Osteoblast (primary cell): ENCODE measurements around the gene DNAAF5. TPM values are rescaled to one million over a fixed set of nuclear protein-coding genes. Genes with fewer than 3 reads are reported as not detected.

Experiments
- DNase-seq: peaks from one replicate; pipeline ENCODE4 v3.0.0; 2011; ENCODE audit warnings: low spot score, mixed read lengths; ENCODE audit not compliant: insufficient read length; ENCODE audit errors: missing footprints
- H2AFZ ChIP-seq: 2 replicates; pipeline ENCODE4 v1.6.0; 2011; ENCODE audit warnings: mild to moderate bottlenecking, low read length
- H3K27ac ChIP-seq: 2 replicates; pipeline ENCODE4 v1.5.1; 2011; ENCODE audit warnings: mild to moderate bottlenecking, low read depth, low read length, moderate library complexity
- H3K27me3 ChIP-seq: 2 replicates; pipeline ENCODE4 v1.6.0; 2012; ENCODE audit warnings: mild to moderate bottlenecking, control low read depth, inconsistent platforms, low read length, moderate library complexity; ENCODE audit not compliant: insufficient read depth
- H3K36me3 ChIP-seq: 2 replicates; pipeline ENCODE4 v1.5.1; 2011; ENCODE audit warnings: mild to moderate bottlenecking, low read length, control low read depth, moderate library complexity; ENCODE audit not compliant: insufficient read depth
- H3K4me1 ChIP-seq: 2 replicates; pipeline ENCODE4 v1.5.1; 2011; ENCODE audit warnings: mild to moderate bottlenecking, low read length, control low read depth, moderate library complexity; ENCODE audit not compliant: insufficient read depth
- H3K4me2 ChIP-seq: 2 replicates; pipeline ENCODE4 v1.6.0; 2011; ENCODE audit warnings: mild to moderate bottlenecking, low read length; ENCODE audit not compliant: insufficient read depth
- H3K4me3 ChIP-seq: fragments of 200-600 bp; sonication (generic); 3 replicates; pipeline ENCODE4 v1.5.1; 2012; ENCODE audit warnings: mild to moderate bottlenecking, low read length, inconsistent platforms; ENCODE audit not compliant: insufficient read depth
- H3K79me2 ChIP-seq: 2 replicates; pipeline ENCODE4 v1.6.0; 2012; ENCODE audit warnings: mild to moderate bottlenecking, low read length, control low read depth, inconsistent platforms; ENCODE audit not compliant: insufficient read depth
- H3K9me3 ChIP-seq: 2 replicates; pipeline ENCODE4 v1.5.1; 2011; ENCODE audit warnings: low read depth, low read length, control low read depth
- H4K20me1 ChIP-seq: 2 replicates; pipeline ENCODE4 v1.6.0; 2012; ENCODE audit warnings: mild to moderate bottlenecking, low read length, control low read depth; ENCODE audit not compliant: insufficient read depth
- CTCF ChIP-seq: IDR thresholded peaks from 2 replicates; pipeline ENCODE4 v1.5.1; 2011; ENCODE audit warnings: mild to moderate bottlenecking, low read depth, low read length, moderate library complexity; ENCODE audit errors: extremely low read depth
- total RNA-seq: library from RNA; depleted of rRNA; stranded (reverse); fragments of >200 nt; gene quantifications from 2 replicates; pipeline ENCODE4 v1.2.3, GENCODE V29; 2012

DNAAF5 gene
- total RNA-seq, 1 donor: 22.4 TPM

GRCh38 chr7:822692-823276 is 96.3 kb downstream of the DNAAF5 start:
- peaks cover 35% of the 10 kb centered on the region for H4K20me1 ChIP-seq
- H3K4me1 ChIP-seq: peaks cover 15% of the 10 kb centered on the region
- H2AFZ ChIP-seq: no peak overlapping the region
- H3K27ac ChIP-seq: no peak overlapping the region
- H3K36me3 ChIP-seq: peaks cover 7% of the 10 kb centered on the region
- no peak overlapping the region for H3K4me2 ChIP-seq
- H3K27me3 ChIP-seq: no peaks in the 10 kb centered on the region
- no peak for TF ChIP-seq CTCF
- H3K9me3 ChIP-seq: no peaks in the 10 kb centered on the region
- no peak overlapping the region for H3K4me3 ChIP-seq
- DNase-seq: no peak
- peaks cover 95% of the 10 kb centered on the region for H3K79me2 ChIP-seq

GRCh38 chr7:823649-824048 is 97.2 kb downstream of the DNAAF5 start:
- H2AFZ ChIP-seq: no peak overlapping the region
- no peaks in the 10 kb centered on the region for H3K27me3 ChIP-seq
- H3K9me3 ChIP-seq: no peaks in the 10 kb centered on the region
- no peak overlapping the region for H3K4me3 ChIP-seq
- TF ChIP-seq CTCF: no peak
- H3K4me2 ChIP-seq: no peak overlapping the region
- peaks cover 8% of the 10 kb centered on the region for H3K4me1 ChIP-seq
- H3K79me2 ChIP-seq: peaks cover 95% of the 10 kb centered on the region
- H4K20me1 ChIP-seq: peaks cover 27% of the 10 kb centered on the region
- H3K36me3 ChIP-seq: peaks cover 7% of the 10 kb centered on the region
- DNase-seq: peak; percentile 26
- H3K27ac ChIP-seq: no peak overlapping the region

- peaks cover 8% of the 10 kb centered on the region for H3K4me1 ChIP-seq
- H3K4me3 ChIP-seq: no peak overlapping the region
- H3K36me3 ChIP-seq: peaks cover 7% of the 10 kb centered on the region
- no peak overlapping the region for H3K27ac ChIP-seq
- no peak for TF ChIP-seq CTCF
- H3K79me2 ChIP-seq: peaks cover 95% of the 10 kb centered on the region
- H3K4me2 ChIP-seq: no peak overlapping the region
- no peaks in the 10 kb centered on the region for H3K9me3 ChIP-seq
- no peak for DNase-seq
- peaks cover 29% of the 10 kb centered on the region for H4K20me1 ChIP-seq
- H2AFZ ChIP-seq: no peak overlapping the region
- no peaks in the 10 kb centered on the region for H3K27me3 ChIP-seq
Measured at GRCh38 chr7:824081-824480, 97.6 kb downstream of the DNAAF5 start.

GRCh38 chr7:824664-825063 is 98.2 kb downstream of the DNAAF5 start:
- Histone ChIP-seq H4K20me1 (peaks cover 31% of the 10 kb centered on the region), H3K4me2 (no peak overlapping the region), H3K4me3 (no peak overlapping the region), H3K27me3 (no peaks in the 10 kb centered on the region), H3K27ac (peak overlapping the region; percentile 41), H2AFZ (no peak overlapping the region), H3K79me2 (peaks cover 94% of the 10 kb centered on the region), H3K4me1 (peaks cover 8% of the 10 kb centered on the region), H3K36me3 (peaks cover 7% of the 10 kb centered on the region), H3K9me3 (no peaks in the 10 kb centered on the region)
- TF ChIP-seq CTCF: no peak
- DNase-seq: no peak
